WTC11 (cell line): ENCODE data around the gene MRPS34. TPM values are rescaled to one million over a fixed set of nuclear protein-coding genes. Genes with fewer than 3 reads are reported as not detected.

Experiments
- ATAC-seq: fragments of 200-7000 bp; cut with Tn5 transposase; 2 replicates; pipeline ENCODE4 v1.10.0; 2021; ENCODE audit warnings: mild to moderate bottlenecking, moderate library complexity
- CTCF ChIA-PET: fragments of 300-600 bp; sonication (Branson Sonifier 250); formaldehyde crosslinking; loops from one replicate; lab custom pipeline; 2021; ENCODE audit warnings: antibody characterized with exemption; lab: Charles Lee
- POLR2A ChIA-PET: fragments of 350-600 bp; sonication (Branson Sonifier 250); formaldehyde crosslinking; loops from one replicate; lab custom pipeline; 2021; ENCODE audit warnings: antibody characterized with exemption; lab: Charles Lee
- DNase-seq: peaks from one replicate; pipeline ENCODE4 v3.0.0; 2021; ENCODE audit warnings: low spot score
- H3K27ac Mint-ChIP-seq: 2 replicates; pipeline ENCODE4 v1.8.0; 2021; ENCODE audit warnings: mixed read lengths
- H3K27me3 Mint-ChIP-seq: 2 replicates; pipeline ENCODE4 v1.8.0; 2021; ENCODE audit warnings: low read depth, mild to moderate bottlenecking, moderate library complexity, mixed read lengths
- H3K36me3 Mint-ChIP-seq: 2 replicates; pipeline ENCODE4 v1.8.0; 2021; ENCODE audit warnings: mixed read lengths
- H3K4me1 Mint-ChIP-seq: 2 replicates; pipeline ENCODE4 v1.8.0; 2022; ENCODE audit warnings: mixed read lengths
- H3K4me3 Mint-ChIP-seq: 2 replicates; pipeline ENCODE4 v1.8.0; 2021; ENCODE audit warnings: mild to moderate bottlenecking, moderate library complexity, mixed read lengths
- H3K9me3 Mint-ChIP-seq: 2 replicates; pipeline ENCODE4 v1.8.0; 2021; ENCODE audit warnings: mixed read lengths
- ARID4B ChIP-seq: sonication (generic); formaldehyde crosslinking; IDR thresholded peaks from 2 replicates; pipeline ENCODE4 v1.8.0; 2023; ENCODE audit warnings: missing genetic modification reagents, mild to moderate bottlenecking, borderline replicate concordance
- CREB1 ChIP-seq: sonication (generic); formaldehyde crosslinking; IDR thresholded peaks from 2 replicates; pipeline ENCODE4 v1.8.0; 2023; ENCODE audit warnings: mild to moderate bottlenecking, missing genetic modification reagents
- ELF4 ChIP-seq: sonication (generic); formaldehyde crosslinking; IDR thresholded peaks from 2 replicates; pipeline ENCODE4 v1.8.1; 2022; ENCODE audit warnings: low read depth, mild to moderate bottlenecking, moderate library complexity, missing genetic modification reagents
- EMX1 ChIP-seq: fragments of 250-450 bp; sonication (Bioruptor Pico); IDR thresholded peaks from 2 replicates; pipeline ENCODE4 v1.8.0; 2021; ENCODE audit warnings: mild to moderate bottlenecking
- ERG ChIP-seq: fragments of 250-450 bp; sonication (Bioruptor Pico); IDR thresholded peaks from 2 replicates; pipeline ENCODE4 v1.8.0; 2021; ENCODE audit warnings: mild to moderate bottlenecking
- FOXP1 ChIP-seq: sonication (generic); formaldehyde crosslinking; IDR thresholded peaks from 2 replicates; pipeline ENCODE4 v1.8.0; 2022; ENCODE audit warnings: missing genetic modification reagents, mild to moderate bottlenecking, moderate library complexity, borderline replicate concordance
- FOXP4 ChIP-seq: sonication (generic); formaldehyde crosslinking; IDR thresholded peaks from 2 replicates; pipeline ENCODE4 v1.8.0; 2022; ENCODE audit warnings: mild to moderate bottlenecking, missing genetic modification reagents
- HMGA2 ChIP-seq: fragments of 250-450 bp; sonication (Bioruptor Pico); IDR thresholded peaks from 2 replicates; pipeline ENCODE4 v1.4.0; 2021; ENCODE audit warnings: mild to moderate bottlenecking, moderate library complexity
- IRF1 ChIP-seq: sonication (generic); formaldehyde crosslinking; IDR thresholded peaks from 2 replicates; pipeline ENCODE4 v1.8.0; 2023; ENCODE audit warnings: missing genetic modification reagents
- JUN ChIP-seq: sonication (generic); formaldehyde crosslinking; IDR thresholded peaks from 2 replicates; pipeline ENCODE4 v1.8.0; 2023; ENCODE audit warnings: mild to moderate bottlenecking, missing genetic modification reagents
- MAX ChIP-seq: sonication (generic); formaldehyde crosslinking; IDR thresholded peaks from 2 replicates; pipeline ENCODE4 v1.8.0; 2022; ENCODE audit warnings: mild to moderate bottlenecking, missing genetic modification reagents
- MXD4 ChIP-seq: fragments of 250-450 bp; sonication (Bioruptor Pico); IDR thresholded peaks from 2 replicates; pipeline ENCODE4 v1.8.0; 2021; ENCODE audit warnings: mild to moderate bottlenecking, moderate library complexity, borderline replicate concordance
- MYBL2 ChIP-seq: sonication (generic); formaldehyde crosslinking; IDR thresholded peaks from 2 replicates; pipeline ENCODE4 v1.8.1; 2023; ENCODE audit warnings: mild to moderate bottlenecking, moderate library complexity, missing genetic modification reagents
- NR1H2 ChIP-seq: sonication (generic); formaldehyde crosslinking; IDR thresholded peaks from 2 replicates; pipeline ENCODE4 v1.9.0; 2021; ENCODE audit warnings: mild to moderate bottlenecking, moderate library complexity, missing genetic modification reagents
- RORB ChIP-seq: fragments of 250-450 bp; sonication (Bioruptor Pico); IDR thresholded peaks from 2 replicates; pipeline ENCODE4 v1.9.0; 2021; ENCODE audit warnings: mild to moderate bottlenecking
- SMAD3 ChIP-seq: sonication (generic); formaldehyde crosslinking; IDR thresholded peaks from 2 replicates; pipeline ENCODE4 v1.8.0; 2022; ENCODE audit warnings: missing genetic modification reagents, mild to moderate bottlenecking, borderline replicate concordance
- ZBTB43 ChIP-seq: sonication (generic); formaldehyde crosslinking; IDR thresholded peaks from 2 replicates; pipeline ENCODE4 v1.8.1; 2023; ENCODE audit warnings: mild to moderate bottlenecking, missing genetic modification reagents
- ZNF138 ChIP-seq: sonication (generic); formaldehyde crosslinking; conservative IDR thresholded peaks from 2 replicates; pipeline ENCODE4 v1.8.1; 2022; ENCODE audit warnings: mild to moderate bottlenecking, moderate library complexity, missing genetic modification reagents
- ZNF423 ChIP-seq: fragments of 250-450 bp; sonication (Bioruptor Pico); IDR thresholded peaks from 2 replicates; pipeline ENCODE4 v2.1.2; 2022; ENCODE audit warnings: mild to moderate bottlenecking, moderate library complexity
- ZNF532 ChIP-seq: fragments of 250-450 bp; sonication (Bioruptor Pico); IDR thresholded peaks from 2 replicates; pipeline ENCODE4 v1.9.0; 2021; ENCODE audit warnings: mild to moderate bottlenecking, borderline replicate concordance
- total RNA-seq: library from RNA; stranded (reverse); gene quantifications from 3 replicates; pipeline ENCODE4 v1.2.3, GENCODE V29; 2021

Gene MRPS34
- total RNA-seq, 1 experiment from 2014 or later, result 258 TPM

- TF ChIP-seq ARID4B (no peak), JUN (CRISPR knock-in tag) (no peak), CREB1 (CRISPR knock-in tag) (no peak), MYBL2 (no peak), ZNF532 (CRISPR knock-in tag) (no peak), SMAD3 (CRISPR knock-in tag) (no peak), ZBTB43 (CRISPR knock-in tag) (no peak)
Observed at GRCh38 chr16:1787056-1787321, 14.1 kb upstream of the MRPS34 start (continued).

GRCh38 chr16:1786242-1787055 lies 13.5 kb upstream of the MRPS34 start:
- ChIA-PET CTCF (no interaction called here), POLR2A (no interaction called here)
- no peaks in the 10 kb centered on the region for H3K27me3 Mint-ChIP-seq
- H3K27ac Mint-ChIP-seq, result no peak overlapping the region
- H3K36me3 Mint-ChIP-seq, result peaks cover 5% of the 10 kb centered on the region
- no peak for ATAC-seq
- peaks cover 3% of the 10 kb centered on the region for H3K4me1 Mint-ChIP-seq
- no peak overlapping the region for H3K4me3 Mint-ChIP-seq
- DNase-seq, result peak; percentile 56
- H3K9me3 Mint-ChIP-seq, result no peaks in the 10 kb centered on the region
- TF ChIP-seq NR1H2 (CRISPR knock-in tag) (no peak), ZNF138 (CRISPR knock-in tag) (no peak), IRF1 (CRISPR knock-in tag) (no peak), ZNF423 (CRISPR knock-in tag) (no peak), EMX1 (no peak), ELF4 (CRISPR knock-in tag) (no peak), RORB (CRISPR knock-in tag) (no peak), FOXP4 (CRISPR knock-in tag) (no peak), MXD4 (CRISPR knock-in tag) (no peak), SMAD3 (CRISPR knock-in tag) (no peak), ERG (CRISPR knock-in tag) (no peak), FOXP1 (no peak), MAX (no peak), HMGA2 (no peak)
